Subcutaneous preadipocyte (primary cell): ENCODE data around the gene ATXN8OS. TPM values are rescaled to one million over a fixed set of nuclear protein-coding genes. Genes with fewer than 3 reads are reported as not detected.

Source experiments
- total RNA-seq: library from RNA; depleted of rRNA; stranded (reverse); fragments of >200 nt; gene quantifications from 2 replicates; pipeline ENCODE4 v1.2.3, GENCODE V29; 2012

ATXN8OS gene
- total RNA-seq: not detected in 2 replicates

DNA sequence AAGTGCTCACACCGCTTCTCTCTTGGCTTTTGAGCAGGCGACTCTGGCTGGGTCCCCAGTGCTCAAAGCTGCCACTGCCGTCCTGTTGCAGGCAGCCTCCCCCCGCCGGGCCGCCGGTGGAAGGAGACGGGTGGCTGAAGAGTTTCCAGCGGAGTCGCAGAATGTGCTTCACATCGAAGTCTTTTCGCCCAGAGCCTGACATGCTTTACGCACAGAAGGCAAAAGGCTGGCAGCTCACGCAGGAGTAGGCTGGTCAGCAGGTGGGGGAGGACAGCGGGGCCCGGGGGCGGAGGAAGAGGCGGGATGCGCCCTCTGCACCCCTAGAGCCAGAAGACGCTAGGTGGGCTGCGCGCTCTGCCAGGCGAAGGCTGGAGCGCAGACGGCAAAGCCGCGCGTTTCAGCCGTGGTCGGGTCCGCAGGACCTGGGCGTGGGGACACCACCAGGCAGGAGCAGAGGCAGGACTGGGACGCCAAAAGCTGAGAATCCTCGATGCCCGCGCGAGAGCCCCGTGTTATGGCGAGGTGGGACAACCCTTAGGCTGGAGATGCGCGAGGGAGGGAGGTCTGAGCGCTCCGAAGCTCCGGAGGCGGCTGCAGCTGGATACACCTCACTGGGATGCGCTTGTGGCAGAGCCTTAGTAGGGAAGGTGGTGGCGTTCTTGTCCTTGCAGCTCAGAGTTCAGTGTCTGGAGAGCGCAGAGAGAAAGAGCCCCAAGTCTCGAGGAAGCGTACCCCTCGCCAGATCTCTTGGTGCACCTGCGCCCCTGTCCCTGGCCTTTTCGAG, at the start of gene ATXN8OS:
ATXN8OS (plus strand) TSS at position 329 of the 784 bp plus-strand sequence.

DNA sequence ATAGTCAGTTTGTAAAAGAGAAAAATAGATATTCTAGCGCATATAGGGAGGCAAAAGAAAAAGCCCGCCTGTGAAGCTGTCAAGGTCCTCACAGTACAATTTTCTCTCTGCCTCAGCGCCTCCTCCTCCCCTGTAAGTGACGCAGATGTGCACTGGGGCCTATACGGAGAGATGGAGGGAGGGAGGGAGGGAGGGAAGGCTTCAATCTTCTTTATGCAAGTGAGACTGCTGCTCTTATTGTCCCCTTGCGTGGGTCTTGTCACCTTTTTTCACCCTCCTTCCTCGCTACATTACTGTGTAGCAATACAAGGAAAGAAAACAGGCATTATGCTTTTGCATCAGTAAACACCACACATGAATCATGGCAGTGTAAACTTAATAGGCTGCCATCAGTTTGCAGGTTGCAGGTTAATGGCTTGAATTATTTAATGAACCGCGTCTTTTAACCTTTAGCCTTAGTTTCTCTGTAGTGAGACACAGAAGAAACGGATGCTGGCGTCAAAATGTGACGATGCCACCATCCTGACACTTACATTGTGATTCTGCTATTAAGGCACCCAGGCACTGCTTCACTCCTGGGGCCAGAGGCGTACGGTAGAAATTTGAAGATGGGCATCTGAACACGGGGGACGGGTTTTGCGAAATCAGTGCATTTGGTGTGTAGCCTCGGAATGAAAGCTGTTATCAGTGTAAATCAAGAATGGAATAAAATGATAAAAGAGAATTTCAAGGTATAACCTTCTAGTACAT, 905 bp downstream of the ATXN8OS start, which contains the start of gene KLHL1:
KLHL1 (minus strand) TSS at position 97 of the 750 bp plus-strand sequence. CDS start 753 bp downstream, outside the sequence.

Other genes starting within 250 kb of the ATXN8OS start
- not detected in 2 replicates for gene KLHL1, start 626 bp downstream of the ATXN8OS start, total RNA-seq